HG03520 (cell line): ENCODE results near the gene PANK1.
"Not testable (repeated sequence)": the region's sequence is repeated elsewhere in the genome, so short reads cannot be mapped to it uniquely, and the experiment has no call there.

ENCODE experiments used
- ATAC-seq: cut with Tn5 transposase; IDR thresholded peaks from one replicate; pipeline ENCODE4 v1.9.1; 2021; ENCODE audit warnings: mild to moderate bottlenecking, moderate library complexity; ENCODE audit not compliant: unreplicated experiment

PANK1 gene

DNA sequence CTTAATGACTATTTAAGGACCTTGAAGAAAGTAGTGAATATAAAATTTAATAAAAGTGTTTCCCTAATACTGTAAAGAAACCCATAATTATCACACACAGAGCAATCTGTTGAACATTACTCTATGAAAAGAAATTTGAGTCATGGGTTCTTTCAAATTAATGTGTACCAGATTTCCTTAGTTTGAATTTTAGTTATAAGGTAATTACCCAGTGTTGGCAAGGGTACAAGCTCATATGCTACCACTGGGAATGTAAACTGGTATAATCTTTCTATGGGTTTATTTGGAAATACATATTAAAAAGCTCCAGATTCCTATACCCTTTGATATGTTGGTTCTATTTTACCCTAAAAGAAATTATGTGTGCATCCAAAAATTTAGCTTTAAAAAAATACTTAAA is 22.9 kb downstream of the PANK1 start:
- no peak for ATAC-seq

DNA sequence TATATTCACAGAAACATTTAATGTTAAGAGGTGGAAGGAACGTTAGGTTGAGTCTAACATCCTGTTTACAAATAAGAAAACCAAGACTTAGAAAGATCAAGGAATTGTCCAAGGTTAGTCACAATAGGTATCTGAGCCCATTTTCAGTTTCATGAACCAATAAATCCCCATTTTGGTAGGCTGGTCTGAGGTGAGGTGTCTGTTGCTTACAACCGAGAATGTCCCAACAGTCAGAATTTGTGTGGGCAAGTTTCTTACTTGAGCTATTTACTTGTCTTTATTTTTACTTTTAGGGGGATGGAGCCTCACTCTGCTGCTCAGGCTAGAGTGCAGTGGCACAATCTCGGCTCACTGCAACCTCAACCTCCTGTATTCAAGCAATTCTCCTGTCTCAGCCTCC is 23.6 kb downstream of the PANK1 start:
- no peak for ATAC-seq

DNA sequence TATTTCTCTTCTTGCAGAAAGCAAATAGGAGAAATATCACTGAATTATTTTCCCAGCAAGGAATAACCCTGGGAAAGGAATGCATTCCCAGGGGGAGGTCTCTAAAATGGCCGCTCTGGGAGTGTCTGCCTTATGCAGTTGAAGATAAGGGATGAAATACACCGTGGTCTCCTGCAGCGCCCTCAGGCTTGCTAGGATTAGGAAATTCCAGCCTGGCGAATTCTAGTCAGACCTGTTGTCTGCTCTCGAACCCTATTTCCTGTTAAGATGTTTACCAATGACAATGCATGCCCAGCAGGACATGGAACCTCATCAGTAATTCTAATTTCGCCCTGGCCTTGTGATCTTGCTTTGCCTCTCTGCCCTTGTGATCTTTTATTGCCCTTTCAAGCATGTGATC is 24.7 kb downstream of the PANK1 start:
- not testable (repeated sequence) for ATAC-seq

DNA sequence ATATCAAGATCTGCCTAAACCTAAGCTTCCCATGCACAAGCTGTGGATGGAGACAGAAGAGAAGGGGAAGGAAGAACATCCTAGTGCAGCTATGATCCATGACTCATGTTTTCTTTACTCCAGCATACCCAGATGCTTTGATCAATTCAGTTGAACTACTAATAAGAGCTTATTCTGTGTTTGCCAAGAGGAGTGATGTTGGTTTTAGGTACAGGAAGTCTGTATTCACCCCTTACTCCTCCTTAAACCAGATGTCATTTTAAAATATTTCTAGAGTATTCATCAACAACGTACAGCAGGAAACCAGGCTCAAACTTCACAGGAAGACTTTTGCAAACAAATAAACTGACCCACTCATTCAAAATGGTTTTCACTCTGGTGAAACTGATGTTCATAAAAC is 29.2 kb downstream of the PANK1 start:
- no peak for ATAC-seq

DNA sequence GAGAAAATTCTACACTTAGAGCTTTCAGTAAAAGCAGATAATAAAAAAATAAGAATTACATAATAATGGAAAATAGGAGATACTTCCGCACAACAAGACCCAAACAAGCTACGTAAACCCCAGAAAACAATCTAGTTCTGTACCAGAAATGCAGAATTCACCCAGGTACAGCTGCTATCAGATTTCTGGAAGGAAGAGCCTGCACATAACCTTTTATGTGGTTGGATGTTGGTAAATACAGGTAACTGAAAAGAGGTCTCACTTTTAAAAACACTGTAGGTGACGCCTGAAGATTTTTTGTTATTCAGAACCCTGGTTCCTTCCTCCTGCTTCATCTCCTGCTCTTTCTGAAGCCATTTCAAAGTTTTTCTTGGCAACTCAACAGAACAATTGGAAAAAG is 29.9 kb downstream of the PANK1 start:
- ATAC-seq, result no peak

DNA sequence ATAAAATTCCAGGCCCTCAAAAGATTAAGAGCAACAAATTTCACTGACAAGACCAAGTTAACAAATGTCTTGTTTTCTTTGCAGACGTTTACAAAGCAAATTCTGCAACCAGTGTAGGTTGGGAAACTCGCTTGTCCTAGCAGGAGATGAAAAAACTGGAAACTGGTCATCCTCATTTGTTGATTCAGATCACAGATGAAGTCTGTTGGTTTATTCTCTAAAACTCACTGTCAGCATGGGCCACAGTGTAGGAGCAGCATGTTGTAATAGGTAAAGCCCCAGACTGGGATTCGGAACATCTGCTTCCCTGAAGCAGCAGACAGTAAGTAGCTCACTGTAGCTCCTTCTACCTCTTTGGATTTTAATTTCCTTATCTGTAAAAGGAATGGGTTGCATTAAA is 31.5 kb downstream of the PANK1 start:
- no peak for ATAC-seq

DNA sequence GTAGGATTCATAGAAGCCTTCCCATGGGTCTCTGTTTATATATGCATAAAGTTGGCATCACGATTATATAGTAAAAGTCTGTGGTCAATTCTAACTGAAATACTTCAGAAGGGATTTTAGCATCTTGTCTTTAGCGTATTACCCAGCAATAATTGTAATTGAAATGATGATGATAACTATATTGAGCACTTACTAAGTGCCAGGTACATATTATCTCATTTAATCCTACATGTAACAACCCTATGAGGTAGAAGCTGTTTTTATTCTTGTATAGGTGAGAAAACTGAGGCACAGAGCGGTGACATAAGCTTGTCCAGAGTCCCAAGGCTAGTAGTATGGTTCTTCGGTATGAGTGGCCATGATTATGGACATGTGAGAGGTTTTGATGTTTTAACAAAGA is 33.8 kb downstream of the PANK1 start:
- ATAC-seq, result no peak

DNA sequence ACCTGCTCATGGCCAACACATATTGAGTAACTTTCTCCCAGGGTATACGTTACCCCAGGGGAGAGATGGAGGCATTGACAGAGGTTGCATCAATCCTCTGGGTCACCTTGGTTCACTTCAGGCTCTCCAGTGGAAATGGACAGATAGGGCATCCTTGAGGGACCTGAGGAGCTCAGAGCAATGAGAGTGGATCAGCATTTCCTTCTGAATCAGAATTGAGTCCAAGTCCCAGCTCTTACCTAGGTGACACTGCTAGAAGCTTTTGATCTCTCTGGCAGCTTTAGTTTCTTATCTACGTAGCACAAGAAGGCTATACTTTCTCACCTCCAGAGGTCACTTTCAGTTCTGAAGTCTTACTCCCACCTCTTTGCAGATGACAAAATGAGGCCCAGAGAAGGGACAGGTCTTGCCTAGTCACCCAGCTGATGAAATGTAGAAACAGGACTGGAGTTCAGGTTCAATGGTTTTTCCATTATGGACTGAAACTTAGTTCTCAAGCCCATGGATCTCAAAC is 35.2 kb downstream of the PANK1 start:
- ATAC-seq, result peak; percentile 97

DNA sequence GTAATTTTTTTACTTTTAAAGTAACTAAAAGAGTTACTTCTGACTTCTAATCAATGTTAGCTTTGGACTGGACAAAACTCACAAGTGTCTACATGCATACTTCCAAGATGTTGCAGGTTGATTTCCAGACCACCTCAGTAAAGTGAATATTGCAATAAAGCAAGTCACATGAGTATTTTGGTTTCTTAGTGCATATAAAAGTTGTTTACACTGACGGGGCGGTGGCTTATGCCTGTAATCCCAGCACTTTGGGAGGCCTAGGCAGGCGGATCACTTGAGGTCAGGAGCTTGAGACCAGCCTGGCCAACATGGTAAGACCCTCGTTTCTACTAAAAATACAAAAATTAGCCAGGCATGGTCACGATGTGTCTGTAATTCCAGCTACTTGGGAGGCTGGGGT is 40.8 kb downstream of the PANK1 start:
- ATAC-seq, result no peak

DNA sequence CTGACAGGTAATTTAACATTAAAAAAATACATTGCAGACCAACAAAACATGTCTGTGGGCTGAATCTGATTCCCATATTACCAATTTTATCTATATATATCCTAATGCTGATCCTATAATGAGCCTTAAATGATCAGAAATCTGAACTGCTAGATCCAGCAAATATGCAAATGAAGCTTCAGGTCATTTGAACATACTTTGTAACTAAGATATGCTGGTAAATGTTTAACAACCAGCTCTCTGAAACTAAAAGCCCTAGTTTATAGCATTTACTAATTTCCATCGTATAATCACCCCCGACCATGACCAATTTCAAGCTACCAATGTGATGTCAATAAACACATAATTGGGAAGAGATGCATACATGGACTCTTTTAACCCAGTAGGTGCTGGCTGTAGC is 42.1 kb downstream of the PANK1 start:
- no peak for ATAC-seq

DNA sequence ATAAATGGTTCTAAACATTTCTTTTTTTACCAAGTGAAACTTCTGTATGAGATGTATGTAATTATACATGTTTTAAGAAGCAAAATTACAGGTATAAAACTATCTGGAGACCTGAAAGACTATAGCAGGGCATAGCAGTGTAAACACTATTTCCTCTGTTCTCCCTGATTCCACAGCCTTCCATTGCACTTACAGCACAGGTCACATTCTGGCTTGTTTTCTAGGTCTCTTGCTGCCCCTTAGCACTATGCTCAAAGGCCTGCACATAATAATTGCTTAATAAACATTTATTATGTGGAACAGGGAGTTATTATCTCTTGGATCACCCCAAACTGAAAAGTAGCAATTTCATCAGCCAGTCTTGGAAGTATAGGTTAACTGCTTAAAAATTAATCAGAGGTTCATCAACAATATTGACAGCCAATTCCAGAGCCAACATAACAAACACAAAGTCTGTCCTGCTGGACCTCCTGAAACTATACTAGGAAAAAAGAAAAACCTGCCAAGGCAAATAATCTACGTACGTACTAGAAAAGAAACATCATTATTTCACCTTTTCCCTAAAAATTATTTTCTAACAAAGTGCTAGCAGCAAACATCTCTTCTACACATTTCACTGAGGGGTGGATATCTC is 43.2 kb downstream of the PANK1 start:
- ATAC-seq, result no peak

DNA sequence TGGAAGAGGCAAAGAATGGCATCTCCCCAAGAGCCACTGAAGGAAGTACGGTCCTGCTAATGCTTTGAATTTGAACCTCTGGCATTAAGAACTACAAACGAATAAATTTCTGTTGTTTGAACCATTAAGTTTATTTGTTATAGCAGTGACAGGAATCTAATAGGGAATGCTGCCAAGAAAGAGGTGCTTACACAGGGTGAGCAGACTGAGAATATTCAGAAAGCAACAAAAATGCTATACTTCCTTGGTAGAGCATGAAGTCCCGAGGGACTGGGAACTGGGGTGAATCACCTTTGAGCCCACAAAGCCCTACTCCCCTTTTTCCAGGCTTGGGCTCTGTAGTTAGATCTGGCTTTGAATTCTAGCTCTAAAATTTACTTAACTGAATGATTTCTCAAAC is 45.0 kb downstream of the PANK1 start:
- no peak for ATAC-seq

DNA sequence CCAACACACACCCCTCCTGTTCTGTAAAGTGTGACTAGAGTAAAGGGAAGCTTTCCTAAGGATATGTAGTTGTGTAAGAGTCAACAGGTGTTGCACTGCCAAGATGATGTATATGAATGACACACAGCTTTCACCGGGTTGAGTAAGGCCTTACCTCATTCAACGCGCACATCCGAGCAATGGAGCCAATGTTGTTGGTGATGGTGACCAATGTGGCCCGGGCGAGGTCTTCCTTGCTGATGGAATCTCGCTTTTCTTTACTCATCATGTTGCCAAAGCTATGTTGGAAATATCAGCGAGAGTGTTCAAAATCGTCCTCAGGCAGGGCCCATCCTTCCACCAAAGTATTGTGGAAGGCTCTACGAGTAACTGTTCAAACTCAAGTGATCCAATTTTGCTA is 52.0 kb downstream of the PANK1 start:
- ATAC-seq, result no peak

DNA sequence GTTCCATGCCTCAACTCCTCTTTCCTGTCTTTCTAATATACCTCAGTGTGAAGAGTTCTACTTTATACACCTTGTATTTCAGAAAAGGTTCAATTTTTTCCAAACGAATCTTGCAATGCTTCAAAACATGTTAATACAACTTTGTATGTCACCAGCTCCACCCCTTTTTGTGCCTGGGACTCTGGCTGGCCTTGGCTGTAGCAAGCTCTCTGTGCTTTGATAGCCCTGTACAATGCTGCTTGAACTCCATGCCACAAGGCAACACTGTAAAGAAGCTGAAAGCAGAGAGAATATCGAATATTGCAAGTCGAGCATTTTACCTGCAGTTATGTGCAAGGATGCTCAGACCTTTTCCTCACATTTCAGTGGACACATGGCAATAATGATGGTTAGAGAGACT is 52.5 kb downstream of the PANK1 start:
- no peak for ATAC-seq

DNA sequence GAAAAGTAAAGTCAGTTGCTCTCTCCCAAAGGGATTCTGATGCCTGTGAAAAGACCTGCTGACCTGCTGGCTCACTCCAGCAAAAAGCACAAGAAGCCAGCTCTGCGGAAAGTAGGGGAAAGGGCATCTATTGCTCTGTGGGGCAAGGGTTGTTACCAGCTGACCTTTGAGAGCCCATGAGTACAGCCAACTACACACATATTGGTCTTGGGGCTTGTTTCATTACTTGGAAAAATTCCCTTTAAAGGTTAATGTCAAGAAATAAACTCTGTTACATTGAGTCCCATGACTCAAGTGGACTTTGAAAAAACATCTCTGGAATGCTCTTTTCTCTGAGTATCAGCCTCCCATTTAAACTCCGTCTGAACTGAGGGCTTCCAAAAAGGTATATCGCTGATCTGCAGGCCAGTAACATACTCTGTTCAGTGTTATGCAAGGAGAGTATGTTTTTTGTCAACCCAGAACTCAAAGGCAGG is 53.2 kb downstream of the PANK1 start:
- no peak for ATAC-seq

DNA sequence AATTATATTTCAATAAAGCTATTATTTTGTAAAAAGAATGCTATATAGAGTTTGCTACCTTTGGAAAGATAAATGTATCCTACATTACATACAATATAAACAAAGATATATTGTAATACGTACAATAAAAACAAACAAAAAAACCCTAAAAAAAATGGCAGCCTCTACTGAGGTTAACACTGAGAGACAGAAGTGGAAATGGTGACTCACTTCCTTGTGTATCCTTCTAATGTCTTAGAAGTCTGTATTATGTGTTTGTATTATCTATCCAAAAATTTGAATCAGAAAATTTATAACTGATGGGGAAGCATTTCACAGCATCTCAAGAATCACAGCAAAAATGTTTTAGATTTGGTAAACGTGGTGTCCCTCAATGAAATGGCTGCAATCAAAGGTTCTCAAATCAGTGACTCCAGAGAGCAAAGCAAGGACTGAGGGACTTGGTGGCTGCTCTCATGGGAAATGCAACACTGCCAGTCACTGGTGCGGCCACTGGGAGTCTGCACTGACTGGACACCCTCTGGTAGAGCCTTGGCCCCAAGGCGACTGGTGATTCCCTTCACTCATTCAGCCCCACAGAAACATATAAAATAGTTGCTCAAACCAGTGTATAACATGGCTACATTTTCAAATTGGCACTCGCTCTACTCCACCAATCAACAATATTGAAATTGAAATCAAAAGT is 53.8 kb downstream of the PANK1 start:
- no peak for ATAC-seq

DNA sequence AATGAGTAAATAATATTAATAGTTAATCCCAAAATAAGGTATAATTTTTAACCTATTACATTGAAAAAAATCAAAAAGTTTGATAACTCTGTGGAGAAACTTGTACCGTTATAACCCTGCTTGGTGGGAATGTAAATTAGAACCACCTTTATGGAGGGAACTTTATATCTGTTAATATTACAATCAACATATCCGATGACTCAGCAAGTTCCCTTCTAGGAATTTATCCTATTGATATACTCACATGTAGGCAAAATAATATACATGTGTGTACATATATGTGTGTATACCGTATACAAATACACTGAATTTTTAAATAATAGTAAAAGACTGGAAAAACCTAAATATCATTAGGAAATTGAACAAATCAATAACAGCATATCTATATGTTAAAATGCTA is 54.7 kb downstream of the PANK1 start:
- ATAC-seq, result no peak

DNA sequence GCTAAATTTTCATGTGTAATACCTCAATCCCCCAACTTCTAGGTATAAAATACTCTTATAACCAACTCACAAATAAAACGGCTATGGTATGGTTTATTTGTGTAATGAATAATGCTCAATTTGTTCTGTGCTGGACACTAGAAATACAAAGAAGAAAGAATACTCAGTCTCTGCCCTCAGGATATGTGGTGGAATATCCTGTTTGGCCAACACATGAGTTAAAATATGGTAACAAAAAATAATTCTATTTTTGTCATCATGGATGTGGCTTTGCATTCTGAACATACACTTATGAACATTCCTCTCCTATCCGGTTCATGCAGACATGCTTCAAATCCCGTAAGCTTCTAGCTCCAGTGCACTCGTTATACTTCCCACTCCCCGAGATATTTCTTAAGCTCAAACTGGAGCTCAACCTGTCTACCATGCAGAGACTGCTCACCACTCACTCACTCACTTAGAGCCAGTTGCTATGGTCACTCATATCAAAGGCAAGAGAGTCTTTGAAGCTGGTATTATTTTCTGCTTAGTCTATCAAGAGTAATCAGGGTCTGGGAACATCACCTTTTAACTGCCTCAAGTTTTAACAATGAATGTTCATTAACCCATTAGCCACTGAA is 55.8 kb downstream of the PANK1 start:
- no peak for ATAC-seq

DNA sequence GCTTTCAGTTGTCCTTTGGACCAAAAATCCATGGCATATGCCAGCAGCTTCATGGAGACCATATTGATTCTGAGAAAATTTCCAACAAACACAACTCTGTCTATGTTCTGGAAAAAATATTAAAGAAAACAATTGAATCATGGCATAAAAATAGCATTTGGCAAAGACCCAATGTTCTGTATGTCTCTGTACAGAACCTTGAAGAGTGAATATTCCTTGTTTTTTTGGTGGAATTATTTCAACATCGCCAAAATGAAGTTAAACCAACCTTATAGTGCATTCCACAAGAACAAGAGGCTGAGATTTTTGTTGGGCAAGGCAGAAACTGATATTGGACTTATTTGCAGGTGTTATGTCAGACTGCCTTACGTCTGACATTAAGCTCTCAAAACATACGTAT is 56.4 kb downstream of the PANK1 start:
- ATAC-seq, result no peak

DNA sequence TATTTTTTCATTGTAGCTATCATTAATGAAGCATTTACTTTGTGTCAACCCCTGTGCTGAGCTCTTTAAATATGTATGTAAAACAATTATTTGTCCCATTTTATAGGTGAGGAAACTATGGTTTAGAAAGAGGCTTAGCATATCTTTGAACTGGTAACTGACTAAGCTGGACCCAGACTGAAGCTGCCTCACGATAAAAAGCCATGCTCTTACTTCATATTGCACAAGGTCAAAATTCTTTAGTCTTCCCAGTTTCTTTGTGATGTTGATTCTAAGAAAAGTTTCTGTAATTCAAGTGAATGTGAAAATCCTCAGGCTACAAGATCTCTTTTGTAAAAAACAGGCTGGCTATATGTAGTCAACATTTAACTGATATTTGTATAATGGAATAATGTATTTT is 63.0 kb downstream of the PANK1 start:
- no peak for ATAC-seq

DNA sequence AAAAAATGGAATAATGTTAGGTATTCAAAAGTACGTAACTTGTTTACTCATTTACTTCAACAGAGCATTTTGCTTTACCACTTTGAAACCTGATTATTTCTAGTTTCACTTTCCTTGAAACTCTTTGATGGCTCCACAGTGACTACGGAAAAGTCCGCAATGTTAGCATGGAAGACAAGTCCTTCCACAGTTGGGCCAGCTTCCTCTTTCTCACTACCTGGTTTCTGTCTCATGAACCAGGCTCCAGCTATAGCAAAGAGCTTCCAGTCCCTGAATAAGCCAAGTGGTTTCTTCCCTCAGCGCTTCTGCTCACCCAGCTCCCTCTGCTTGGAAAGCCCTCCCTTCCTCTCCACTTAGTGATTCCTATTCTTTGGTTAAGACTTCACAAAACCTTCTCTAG is 64.8 kb downstream of the PANK1 start:
- ATAC-seq, result no peak

DNA sequence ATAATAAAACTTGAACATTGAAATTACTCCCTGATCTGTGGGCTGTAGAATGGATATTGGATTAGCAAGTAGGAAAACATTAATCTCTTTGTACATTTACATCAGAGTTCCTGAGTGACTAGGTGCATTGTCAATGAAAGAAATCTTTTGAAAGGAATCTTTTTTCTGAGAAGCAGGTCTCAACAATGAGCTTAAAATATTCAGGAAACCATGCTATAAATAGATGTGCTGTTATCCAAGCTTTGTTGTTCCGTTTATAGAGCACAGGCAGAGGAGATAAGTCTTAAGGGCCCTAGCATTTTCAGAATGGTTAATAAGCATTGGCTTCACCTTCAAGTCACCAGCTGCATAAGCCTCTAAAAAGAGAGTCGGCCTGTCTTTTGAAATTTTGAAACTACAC is 68.3 kb downstream of the PANK1 start:
- ATAC-seq, result no peak
